H1 (cell line): ENCODE measurements around the gene CCR2. TPM values are rescaled to one million over a fixed set of nuclear protein-coding genes. Genes with fewer than 3 reads are reported as not detected.

Experiments used
- CTCF ChIP-seq, 3 experiments: IDR thresholded peaks; 1 replicate in 2 of 3; 2 replicates in 1 of 3; pipeline versions ENCODE4 v1.5.1 to v1.6.1; 2011; ENCODE audit warnings: low read length in 3 of 3, mild to moderate bottlenecking in 3 of 3, inconsistent platforms in 2 of 3, low read depth in 1 of 3, moderate library complexity in 1 of 3; ENCODE audit not compliant: insufficient read depth in 1 of 3; ENCODE audit errors: control extremely low read depth in 1 of 3
- E2F6 ChIP-seq: IDR thresholded peaks from 2 replicates; pipeline ENCODE4 v1.6.1; 2012; ENCODE audit warnings: inconsistent platforms
- PHF8 ChIP-seq: fragments of 200-600 bp; sonication (generic); conservative IDR thresholded peaks from 2 replicates; pipeline ENCODE4 v1.7.1; 2012; ENCODE audit warnings: low read depth, mild to moderate bottlenecking, inconsistent platforms, low read length, moderate library complexity
- SP1 ChIP-seq: IDR thresholded peaks from 2 replicates; pipeline ENCODE4 v1.6.1; 2011; ENCODE audit warnings: low read depth, low read length
- SP2 ChIP-seq: IDR thresholded peaks from 2 replicates; pipeline ENCODE4 v1.6.1; 2012; ENCODE audit warnings: mild to moderate bottlenecking, low read length, inconsistent platforms
- USF2 ChIP-seq: IDR thresholded peaks from 2 replicates; pipeline ENCODE4 v1.6.1; 2011; ENCODE audit warnings: low read length, improper control_type of control experiment
- polyA plus RNA-seq, 7 experiments: library from polyadenylated mRNA; depleted of rRNA in 3 of 7; stranded (reverse) in 5 of 7; unstranded in 2 of 7; fragments of >200 nt in 5 of 7; fragments of 200-250 nt in 2 of 7; gene quantifications; 1 replicate in 5 of 7; 2 replicates in 1 of 7; 4 replicates in 1 of 7; pipeline versions ENCODE4 v1.2.1 to v1.2.3, GENCODE V29; 2011 to 2013; ENCODE audit warnings: missing spikeins in 2 of 7, mixed read lengths in 2 of 7
- total RNA-seq: library from RNA; stranded (reverse); fragmentation: NEBNext Ultra II Directional; extraction: Animal tissue kit (Norgen Biotek cat#: 25700); gene quantifications from 2 replicates; pipeline ENCODE4 v1.2.1, GENCODE V29; 2021

CCR2 gene
- total and polyA plus RNA-seq, 2 of the 8 experiments (the other 6 are each of a cell fraction or from before 2014, with no cell fraction given) = not detected

- TF ChIP-seq CTCF (IDR thresholded peaks at IDR 0.05; ENCODE audit: control extremely low read depth in 1 of 3, insufficient read depth in 1 of 3, low read depth in 1 of 3, low read length in 3 of 3) (no peak), PHF8 (no peak), USF2 (no peak), E2F6 (no peak), SP1 (no peak), SP2 (no peak)
These were observed 46.3 kb downstream of the CCR2 start (continued) for GRCh38 chr3:46400000-46400734.
